ENCODE measurements around the gene NUBP2. TPM values are rescaled to one million over a fixed set of nuclear protein-coding genes. Genes with fewer than 3 reads are reported as not detected.

The NUBP2 gene, protein sequence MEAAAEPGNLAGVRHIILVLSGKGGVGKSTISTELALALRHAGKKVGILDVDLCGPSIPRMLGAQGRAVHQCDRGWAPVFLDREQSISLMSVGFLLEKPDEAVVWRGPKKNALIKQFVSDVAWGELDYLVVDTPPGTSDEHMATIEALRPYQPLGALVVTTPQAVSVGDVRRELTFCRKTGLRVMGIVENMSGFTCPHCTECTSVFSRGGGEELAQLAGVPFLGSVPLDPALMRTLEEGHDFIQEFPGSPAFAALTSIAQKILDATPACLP
- total RNA-seq (2022; extraction: Qiagen RNA extraction), result 52.6 to 79.7 TPM (median 76.6 TPM) in 5 replicates

DNA sequence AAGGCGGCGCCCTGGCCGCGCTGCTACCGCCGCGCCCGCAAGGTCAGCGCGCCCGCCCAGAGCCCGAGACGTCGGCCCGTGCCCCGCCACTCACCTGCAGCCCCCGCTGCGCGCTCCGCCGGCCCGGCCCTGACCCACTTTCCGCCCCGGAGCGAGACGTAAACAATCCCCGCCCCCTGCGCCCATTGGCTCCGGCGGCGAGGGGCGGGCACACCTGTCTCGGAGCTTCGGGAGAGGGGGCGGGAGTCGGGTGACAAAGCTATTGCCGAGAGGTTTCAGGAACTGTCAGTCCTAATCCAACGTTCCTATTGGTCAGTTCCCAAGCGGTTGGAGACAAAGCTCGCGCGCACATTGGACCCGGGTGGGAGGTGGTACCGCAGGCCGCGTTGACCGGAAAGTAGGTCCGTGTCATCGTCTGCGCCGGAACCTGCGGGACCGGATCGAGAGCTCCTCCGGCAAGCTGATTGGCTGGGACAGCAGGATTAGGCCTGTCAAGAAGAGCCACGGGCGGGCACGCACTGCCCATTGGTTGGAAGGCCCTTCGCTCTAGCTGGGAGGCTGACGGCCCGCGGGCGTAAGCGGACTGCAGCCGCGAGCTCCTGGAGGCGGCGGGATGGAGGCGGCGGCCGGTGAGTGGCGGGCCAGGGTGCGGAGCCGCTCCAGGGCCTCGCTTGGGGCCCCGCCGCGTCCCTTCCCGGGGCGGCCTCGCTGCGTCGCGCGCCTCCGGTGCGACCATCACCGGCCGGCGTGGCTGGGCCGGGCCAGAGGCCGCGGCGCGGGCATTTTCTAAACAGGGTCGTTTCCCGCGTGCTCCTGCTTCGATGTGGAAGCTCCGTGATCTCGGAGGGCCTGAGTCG, at the start of gene NUBP2, which contains the start of gene SPSB3:
TSS of gene NUBP2 (plus strand) at position 553 of the 857 bp plus-strand sequence. CDS start at position 614, 61 bp downstream.
TSS of gene SPSB3 (minus strand) at position 164 of the 857 bp plus-strand sequence. CDS start 1,088 bp downstream, outside the sequence.

DNA sequence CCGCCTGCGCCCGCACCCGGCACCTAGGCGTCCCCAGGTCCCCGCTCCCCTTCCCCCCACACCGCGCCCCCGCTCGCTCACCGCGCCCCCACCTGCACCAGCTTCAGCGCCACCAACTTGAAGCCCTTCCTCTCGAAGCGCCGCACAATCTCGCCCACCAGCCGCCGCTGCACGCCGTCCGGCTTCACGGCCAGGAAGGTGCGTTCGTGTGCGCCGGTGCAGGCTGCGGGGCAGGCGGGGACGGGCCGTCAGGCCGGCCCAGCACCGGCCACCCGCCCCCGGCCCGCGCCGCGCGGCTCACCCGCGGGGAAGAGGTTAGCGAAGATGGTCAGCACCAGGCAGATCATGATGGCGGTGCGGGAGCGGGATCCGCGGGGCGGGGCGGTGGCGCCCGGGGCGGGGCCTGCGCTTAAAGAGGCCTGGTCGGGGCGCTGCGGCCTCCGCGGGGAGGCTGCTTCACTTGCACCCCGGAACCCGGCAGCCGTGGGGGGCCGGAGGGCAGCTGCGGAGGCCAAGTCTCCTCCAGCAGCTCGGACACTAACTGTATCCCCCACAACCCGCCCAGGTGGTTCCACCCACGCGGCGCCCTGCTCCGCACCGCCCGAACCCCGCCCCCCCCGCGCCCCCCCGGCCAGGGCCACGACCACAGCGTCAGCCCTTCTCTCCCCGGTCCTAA, 11.4 kb upstream of the NUBP2 start, which contains the start of gene NME3:
TSS of gene NME3 (minus strand) at position 356 of the 676 bp plus-strand sequence. CDS start at position 347, 9 bp downstream.

DNA sequence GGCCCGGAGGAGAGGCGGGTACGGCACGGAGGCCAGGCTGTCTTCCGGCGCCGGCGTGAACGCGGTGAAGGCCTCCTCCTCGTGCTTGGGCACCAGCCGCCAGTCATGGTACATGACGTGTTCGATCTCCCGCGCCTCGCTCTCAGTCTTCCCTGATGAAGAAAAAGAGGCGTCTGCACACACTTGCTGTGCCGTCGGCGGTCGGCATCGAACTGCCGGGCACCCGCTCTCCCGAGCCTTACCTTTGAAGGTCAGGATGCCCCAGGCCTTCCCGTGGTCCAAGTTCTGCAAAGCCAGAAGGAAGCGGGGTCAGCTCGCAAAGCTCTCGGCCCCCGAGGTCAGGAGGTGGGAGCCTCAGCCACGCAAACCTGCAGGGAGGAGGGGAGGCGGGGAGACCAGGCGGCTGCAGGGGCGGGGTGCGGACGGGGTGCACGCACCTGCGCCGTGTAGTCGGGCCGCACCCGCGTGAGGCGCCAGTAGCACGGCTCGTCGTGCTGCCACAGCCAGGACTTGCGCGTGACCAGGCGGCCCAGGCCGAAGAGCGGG, 10.3 kb upstream of the NUBP2 start, which contains the start of gene EME2:
TSS of gene EME2 (plus strand) at position 449 of the 546 bp plus-strand sequence. CDS start 418 bp downstream, outside the sequence.

DNA sequence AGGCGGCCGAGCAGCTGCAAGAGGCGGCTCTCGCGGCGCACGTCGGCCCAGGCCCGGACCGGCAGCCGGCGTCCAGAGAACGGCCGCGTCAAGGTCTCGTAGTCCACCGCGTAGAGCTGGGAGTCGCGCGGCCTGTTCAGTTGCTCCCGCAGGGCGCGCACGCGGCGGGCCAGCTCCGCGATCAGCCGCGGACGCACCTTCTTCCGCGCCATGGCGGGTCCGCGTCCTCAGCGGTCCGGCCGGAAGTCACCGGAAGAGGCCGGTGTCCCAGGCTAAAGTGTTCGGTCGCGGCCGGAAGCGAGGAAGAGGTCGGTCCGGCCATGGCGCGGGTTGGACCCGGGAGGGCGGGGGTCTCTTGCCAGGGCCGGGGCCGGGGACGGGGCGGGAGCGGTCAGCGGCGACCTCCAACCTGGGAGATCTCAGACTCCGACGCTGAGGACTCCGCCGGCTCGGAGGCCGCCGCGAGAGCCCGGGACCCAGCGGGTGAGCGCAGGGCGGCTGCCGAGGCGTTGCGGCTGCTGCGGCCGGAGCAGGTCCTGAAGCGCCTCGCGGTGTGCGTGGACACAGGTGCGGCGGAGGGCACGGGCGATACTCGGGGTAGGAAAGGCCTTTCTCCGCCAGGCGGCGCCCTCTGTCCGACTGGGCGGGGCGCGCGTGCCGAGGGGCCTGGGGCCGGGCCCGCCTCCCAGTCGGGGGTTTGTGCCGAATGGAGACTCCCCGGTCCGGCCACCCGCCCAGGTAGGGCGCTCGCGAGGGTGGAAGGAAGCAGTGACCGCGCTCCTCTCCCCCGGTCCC, 9.7 kb upstream of the NUBP2 start, which contains the start of gene MRPS34:
TSS of gene MRPS34 (minus strand) at position 227 of the 795 bp plus-strand sequence. CDS start at position 212, 15 bp downstream.

DNA sequence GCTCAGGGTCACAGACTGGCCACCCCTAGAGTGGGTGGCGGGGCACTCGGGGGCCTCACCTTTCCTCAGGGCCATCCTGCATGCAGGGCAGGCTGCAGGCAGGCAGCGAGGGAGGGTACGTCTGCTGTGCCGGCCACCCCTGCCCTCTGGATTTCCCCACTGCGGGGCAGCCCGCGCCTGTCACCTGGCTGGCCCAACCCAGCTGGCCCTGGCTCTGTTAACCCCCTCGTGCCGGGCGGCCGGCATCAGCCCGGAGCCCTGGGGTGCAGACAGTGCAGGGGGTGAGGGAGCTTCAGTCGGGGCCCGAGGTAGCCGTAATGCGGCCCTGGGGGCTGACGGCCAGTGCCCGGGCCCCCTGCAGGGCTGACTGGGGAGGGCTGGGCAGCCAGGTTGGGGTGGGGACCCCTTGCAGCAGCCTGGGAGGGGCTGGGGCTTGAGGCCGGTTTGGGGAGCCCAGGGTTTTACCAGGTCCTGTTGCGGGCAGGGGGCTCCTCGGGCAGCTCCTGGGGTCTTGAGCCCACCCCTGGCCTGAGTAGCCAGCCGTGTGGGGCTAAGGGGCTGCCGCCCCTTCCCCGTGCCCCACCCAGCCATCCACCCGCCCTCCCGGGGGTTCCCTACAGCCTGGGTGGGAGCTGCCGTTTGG, 10.9 kb downstream of the NUBP2 start, which contains the start of gene IGFALS:
TSS of gene IGFALS (minus strand) at position 128 of the 643 bp plus-strand sequence. CDS start at position 75, 53 bp downstream.

DNA sequence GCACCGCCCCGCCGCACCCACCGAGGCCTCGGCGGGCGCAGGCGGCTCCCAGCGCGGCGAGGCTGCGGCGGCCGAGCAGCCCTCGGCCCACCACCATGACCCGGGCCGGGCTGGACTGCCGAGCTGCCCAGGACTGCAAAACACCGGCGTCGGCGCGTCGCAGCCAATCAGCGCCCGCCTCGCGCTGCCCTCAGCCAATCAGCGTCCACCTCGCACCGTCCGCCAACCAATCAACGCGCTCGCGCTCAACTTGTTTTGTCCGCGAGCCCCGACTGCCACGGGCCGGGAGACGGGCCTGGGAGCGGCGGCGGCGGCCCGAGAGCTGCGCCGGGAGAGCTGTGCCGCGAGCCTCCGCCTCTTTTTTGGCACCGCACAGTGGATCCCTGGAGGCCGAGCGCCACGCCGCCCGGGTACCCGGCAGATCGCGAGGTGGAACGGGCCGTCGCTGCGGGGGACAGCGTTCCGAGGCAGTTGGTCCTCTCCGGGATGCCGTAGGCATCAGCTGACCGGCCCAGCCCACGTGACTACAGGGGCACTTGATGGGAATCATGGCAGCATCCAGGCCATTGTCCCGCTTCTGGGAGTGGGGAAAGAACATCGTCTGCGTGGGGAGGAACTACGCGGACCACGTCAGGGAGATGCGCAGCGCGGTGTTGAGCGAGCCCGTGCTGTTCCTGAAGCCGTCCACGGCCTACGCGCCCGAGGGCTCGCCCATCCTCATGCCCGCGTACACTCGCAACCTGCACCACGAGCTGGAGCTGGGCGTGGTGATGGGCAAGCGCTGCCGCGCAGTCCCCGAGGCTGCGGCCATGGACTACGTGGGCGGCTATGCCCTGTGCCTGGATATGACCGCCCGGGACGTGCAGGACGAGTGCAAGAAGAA, 44.2 kb downstream of the NUBP2 start, which contains the start of the genes FAHD1 and HAGH:
TSS of gene FAHD1 (plus strand) at position 516 of the 883 bp plus-strand sequence. CDS start at position 549, 33 bp downstream.
TSS of gene HAGH (minus strand) at position 135 of the 883 bp plus-strand sequence. CDS start at position 97, 38 bp downstream.

Other genes with a start within 250 kb of the NUBP2 start
- gene TMEM204, start 249.3 kb upstream of the NUBP2 start, total RNA-seq (2022; extraction: Qiagen RNA extraction), result 0.07 to 0.17 TPM (median 0.11 TPM) in 5 replicates
- 7.3 to 11.3 TPM (median 8.7 TPM) in 5 replicates for gene IFT140, start 170.9 kb upstream of the NUBP2 start, total RNA-seq (2022; extraction: Qiagen RNA extraction)
- 9.8 to 18.9 TPM (median 15.6 TPM) in 5 replicates for gene CRAMP1, start 170.6 kb upstream of the NUBP2 start, total RNA-seq (2022; extraction: Qiagen RNA extraction)
- gene JPT2, start 104.7 kb upstream of the NUBP2 start, total RNA-seq (2022; extraction: Qiagen RNA extraction), result 173 to 201 TPM (median 193 TPM) in 5 replicates
- 25.5 to 71.3 TPM (median 51.4 TPM) in 5 replicates for gene MAPK8IP3, start 76.8 kb upstream of the NUBP2 start, total RNA-seq (2022; extraction: Qiagen RNA extraction)
- gene NME3, start 11.4 kb upstream of the NUBP2 start, total RNA-seq (2022; extraction: Qiagen RNA extraction), result 32.3 to 47.5 TPM (median 40.9 TPM) in 5 replicates
- gene EME2, start 10.2 kb upstream of the NUBP2 start, total RNA-seq (2022; extraction: Qiagen RNA extraction), result 4.2 to 10.4 TPM (median 8.9 TPM) in 5 replicates
- 169 to 265 TPM (median 236 TPM) in 5 replicates for gene MRPS34, start 9.8 kb upstream of the NUBP2 start, total RNA-seq (2022; extraction: Qiagen RNA extraction)
- gene SPSB3, start 389 bp upstream of the NUBP2 start, total RNA-seq (2022; extraction: Qiagen RNA extraction), result 14.4 to 25.2 TPM (median 23.1 TPM) in 5 replicates
- gene IGFALS, start 10.7 kb downstream of the NUBP2 start, total RNA-seq (2022; extraction: Qiagen RNA extraction), result 0.05 to 0.13 TPM (median 0.05 TPM) in 3 of 5 replicates, not detected in the others
- 50.3 to 70.7 TPM (median 65.9 TPM) in 5 replicates for gene HAGH, start 43.9 kb downstream of the NUBP2 start, total RNA-seq (2022; extraction: Qiagen RNA extraction)
- 41.2 to 49.0 TPM (median 44.9 TPM) in 5 replicates for gene FAHD1, start 44.2 kb downstream of the NUBP2 start, total RNA-seq (2022; extraction: Qiagen RNA extraction)
- 1.0 to 1.7 TPM (median 1.3 TPM) in 5 replicates for gene MEIOB, start 89.2 kb downstream of the NUBP2 start, total RNA-seq (2022; extraction: Qiagen RNA extraction)
- 1.2 to 1.9 TPM (median 1.6 TPM) in 5 replicates for gene HS3ST6, start 135.5 kb downstream of the NUBP2 start, total RNA-seq (2022; extraction: Qiagen RNA extraction)
- gene MSRB1, start 160.2 kb downstream of the NUBP2 start, total RNA-seq (2022; extraction: Qiagen RNA extraction), result 32.7 to 40.4 TPM (median 38.3 TPM) in 5 replicates
- gene RPL3L, start 171.7 kb downstream of the NUBP2 start, total RNA-seq (2022; extraction: Qiagen RNA extraction), result 0.08 to 0.14 TPM in 2 of 5 replicates, not detected in the others
- 258 to 328 TPM (median 268 TPM) in 5 replicates for gene NDUFB10, start 176.6 kb downstream of the NUBP2 start, total RNA-seq (2022; extraction: Qiagen RNA extraction)
- gene RPS2, start 181.9 kb downstream of the NUBP2 start, total RNA-seq (2022; extraction: Qiagen RNA extraction), result 3,451 to 5,688 TPM (median 5,221 TPM) in 5 replicates
- gene RNF151, start 183.9 kb downstream of the NUBP2 start, total RNA-seq (2022; extraction: Qiagen RNA extraction), result not detected in 5 replicates
- 30.0 to 38.7 TPM (median 34.9 TPM) in 5 replicates for gene TBL3, start 189.1 kb downstream of the NUBP2 start, total RNA-seq (2022; extraction: Qiagen RNA extraction)
- 0.12 to 0.18 TPM (median 0.17 TPM) in 5 replicates for gene NOXO1, start 198.5 kb downstream of the NUBP2 start, total RNA-seq (2022; extraction: Qiagen RNA extraction)
- gene GFER, start 201.2 kb downstream of the NUBP2 start, total RNA-seq (2022; extraction: Qiagen RNA extraction), result 26.9 to 43.1 TPM (median 39.8 TPM) in 5 replicates
- 5.7 to 7.4 TPM (median 6.8 TPM) in 5 replicates for gene SYNGR3, start 207.0 kb downstream of the NUBP2 start, total RNA-seq (2022; extraction: Qiagen RNA extraction)
- 35.1 to 67.2 TPM (median 61.5 TPM) in 5 replicates for gene ZNF598, start 226.9 kb downstream of the NUBP2 start, total RNA-seq (2022; extraction: Qiagen RNA extraction)
- 0.79 to 1.2 TPM (median 1.0 TPM) in 5 replicates for gene NPW, start 236.8 kb downstream of the NUBP2 start, total RNA-seq (2022; extraction: Qiagen RNA extraction)
- gene NHERF2, start 243.9 kb downstream of the NUBP2 start, total RNA-seq (2022; extraction: Qiagen RNA extraction), result 45.5 to 66.1 TPM (median 65.3 TPM) in 5 replicates